HepG2 (cell line): ENCODE results near the gene POLH. TPM values are rescaled to one million over a fixed set of nuclear protein-coding genes. Genes with fewer than 3 reads are reported as not detected.

Experiments
- CREM ChIP-seq, 2 experiments: sonication (generic) in 1 of 2; formaldehyde crosslinking in 1 of 2; IDR thresholded peaks; 2 replicates each; pipeline versions ENCODE4 v1.4.0 to v1.6.1; 2016 to 2020; ENCODE audit warnings: antibody characterized with exemption in 1 of 2, mild to moderate bottlenecking in 1 of 2, missing genetic modification reagents in 1 of 2
- ELF3 ChIP-seq: IDR thresholded peaks from 2 replicates; pipeline ENCODE4 v1.6.1; 2016; ENCODE audit warnings: missing genetic modification reagents, missing compliant biosample characterization
- ETV5 ChIP-seq: IDR thresholded peaks from 2 replicates; pipeline ENCODE4 v1.6.1; 2018; ENCODE audit warnings: missing biosample characterization, missing genetic modification reagents, inconsistent platforms, borderline replicate concordance
- FOXK2 ChIP-seq: fragments of 450-650 bp; IDR thresholded peaks from 2 replicates; pipeline ENCODE4 v1.6.1; 2016
- HIC2 ChIP-seq: sonication (generic); formaldehyde crosslinking; IDR thresholded peaks from 2 replicates; pipeline ENCODE4 v1.9.0; 2022; ENCODE audit warnings: low read depth, missing genetic modification reagents
- KMT2A ChIP-seq: sonication (generic); formaldehyde crosslinking; IDR thresholded peaks from 2 replicates; pipeline ENCODE4 v1.4.0; 2020; ENCODE audit warnings: missing genetic modification reagents
- MEIS1 ChIP-seq: sonication (generic); formaldehyde crosslinking; IDR thresholded peaks from 2 replicates; pipeline ENCODE4 v1.9.0; 2021; ENCODE audit warnings: mild to moderate bottlenecking, missing genetic modification reagents, moderate library complexity, borderline replicate concordance
- NFYB ChIP-seq: sonication (generic); formaldehyde crosslinking; IDR thresholded peaks from 2 replicates; pipeline ENCODE4 v1.4.0; 2020; ENCODE audit warnings: missing genetic modification reagents
- NR2C2 ChIP-seq: sonication (generic); formaldehyde crosslinking; IDR thresholded peaks from 2 replicates; pipeline ENCODE4 v1.4.0; 2020; ENCODE audit warnings: missing genetic modification reagents, mild to moderate bottlenecking, moderate library complexity, borderline replicate concordance
- PTBP1 ChIP-seq: fragments of 200-400 bp; formaldehyde crosslinking; IDR thresholded peaks from 2 replicates; pipeline ENCODE4 v1.6.1; 2018; ENCODE audit warnings: low read length, low read depth; ENCODE audit not compliant: poor library complexity, severe bottlenecking
- RBFOX2 ChIP-seq: fragments of 200-400 bp; formaldehyde crosslinking; IDR thresholded peaks from 2 replicates; pipeline ENCODE4 v1.6.1; 2017; ENCODE audit warnings: low read depth, mild to moderate bottlenecking, low read length
- SUZ12 ChIP-seq: fragments of 150-350 bp; IDR thresholded peaks from 2 replicates; pipeline ENCODE4 v1.6.1; 2014; ENCODE audit warnings: low read depth, low read length
- ZGPAT ChIP-seq: IDR thresholded peaks from 2 replicates; pipeline ENCODE4 v1.6.1; 2016; ENCODE audit warnings: mild to moderate bottlenecking
- ZNF652 ChIP-seq: IDR thresholded peaks from 2 replicates; pipeline ENCODE4 v1.6.1; 2016; ENCODE audit warnings: low read depth, borderline replicate concordance
- ZUFSP ChIP-seq: sonication (generic); formaldehyde crosslinking; IDR thresholded peaks from 2 replicates; pipeline ENCODE4 v1.9.0; 2021; ENCODE audit warnings: missing genetic modification reagents, mild to moderate bottlenecking, borderline replicate concordance
- polyA plus RNA-seq, 8 experiments: library from polyadenylated mRNA; depleted of rRNA in 3 of 8; stranded (reverse) in 7 of 8; unstranded in 1 of 8; fragments of >200 nt; fragmentation: Illumina TruSeq in 4 of 8; extraction: Trizol in 4 of 8; gene quantifications; 2 replicates each; pipeline versions ENCODE4 v1.2.1 to v1.2.3, GENCODE V29; 2011 to 2016; ENCODE audit warnings: low read depth in 4 of 8, missing spikeins in 1 of 8, mixed read lengths in 1 of 8; ENCODE audit not compliant: insufficient read depth in 1 of 8
- total RNA-seq, 5 experiments: library from RNA; depleted of rRNA; stranded (reverse); fragments of >200 nt; fragmentation: Illumina TruSeq; extraction: Trizol; gene quantifications; 2 replicates each; pipeline ENCODE4 v1.2.3, GENCODE V29; 2016; ENCODE audit warnings: low read depth in 1 of 5
- TF ChIP-seq, protein P1 (sequence below): sonication (generic); formaldehyde crosslinking; IDR thresholded peaks from 2 replicates; pipeline ENCODE4 v1.4.0; 2020; ENCODE audit warnings: mild to moderate bottlenecking, low read depth, missing genetic modification reagents
- TF ChIP-seq, protein P2 (sequence below): IDR thresholded peaks from 2 replicates; pipeline ENCODE4 v1.6.1; 2012; ENCODE audit warnings: low read depth, low read length, improper control_type of control experiment
- TF ChIP-seq, protein P3 (sequence below): sonication (generic); formaldehyde crosslinking; IDR thresholded peaks from 2 replicates; pipeline ENCODE4 v1.5.0; 2020; ENCODE audit warnings: missing genetic modification reagents
- TF ChIP-seq, protein P4 (sequence below): sonication (generic); formaldehyde crosslinking; conservative IDR thresholded peaks from 2 replicates; pipeline ENCODE4 v1.8.0; 2022; ENCODE audit warnings: missing genetic modification reagents

The POLH gene
- total and polyA plus RNA-seq, 2 of the 13 experiments (the other 11 are each of a cell fraction or from before 2014, with no cell fraction given): 11.6 to 25.0 TPM

GRCh38 chr6:43629104-43629504 lies 53.1 kb downstream of the POLH start, which contains the start of gene GTPBP2 (continued):
- TF ChIP-seq, protein P1, sequence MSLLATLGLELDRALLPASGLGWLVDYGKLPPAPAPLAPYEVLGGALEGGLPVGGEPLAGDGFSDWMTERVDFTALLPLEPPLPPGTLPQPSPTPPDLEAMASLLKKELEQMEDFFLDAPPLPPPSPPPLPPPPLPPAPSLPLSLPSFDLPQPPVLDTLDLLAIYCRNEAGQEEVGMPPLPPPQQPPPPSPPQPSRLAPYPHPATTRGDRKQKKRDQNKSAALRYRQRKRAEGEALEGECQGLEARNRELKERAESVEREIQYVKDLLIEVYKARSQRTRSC (CRISPR knock-in tag): no peak
- TF ChIP-seq ETV5 (CRISPR knock-in tag) (peak; percentile 41; the same call in 1 of the 2 replicates), ELF3 (CRISPR knock-in tag) (peak; percentile 39; the same call in 1 of the 2 replicates), ZGPAT (CRISPR knock-in tag) (peak; percentile 18; the same call in 1 of the 2 replicates), ZNF652 (CRISPR knock-in tag) (0 out of 2 replicates have a peak, but pooled peaks have one; percentile 3), RBFOX2 (peak; percentile 71; the same call in 1 of the 2 replicates), FOXK2 (peak; percentile 72; the same call in 1 of the 2 replicates), HIC2 (CRISPR knock-in tag) (no peak), CREM (IDR thresholded peaks at IDR 0.05) (peak; percentile 99), CREM (CRISPR knock-in tag; IDR thresholded peaks at IDR 0.05) (no peak), NR2C2 (peak; percentile 97), NFYB (peak; percentile 61; the same call in 1 of the 2 replicates), ZUFSP (no peak), KMT2A (CRISPR knock-in tag) (0 out of 2 replicates have a peak, but pooled peaks have one; percentile 64), SUZ12 (peak; percentile 94), PTBP1 (no peak), MEIS1 (CRISPR knock-in tag) (peak; percentile 76; the same call in 1 of the 2 replicates)
- TF ChIP-seq, protein P2, sequence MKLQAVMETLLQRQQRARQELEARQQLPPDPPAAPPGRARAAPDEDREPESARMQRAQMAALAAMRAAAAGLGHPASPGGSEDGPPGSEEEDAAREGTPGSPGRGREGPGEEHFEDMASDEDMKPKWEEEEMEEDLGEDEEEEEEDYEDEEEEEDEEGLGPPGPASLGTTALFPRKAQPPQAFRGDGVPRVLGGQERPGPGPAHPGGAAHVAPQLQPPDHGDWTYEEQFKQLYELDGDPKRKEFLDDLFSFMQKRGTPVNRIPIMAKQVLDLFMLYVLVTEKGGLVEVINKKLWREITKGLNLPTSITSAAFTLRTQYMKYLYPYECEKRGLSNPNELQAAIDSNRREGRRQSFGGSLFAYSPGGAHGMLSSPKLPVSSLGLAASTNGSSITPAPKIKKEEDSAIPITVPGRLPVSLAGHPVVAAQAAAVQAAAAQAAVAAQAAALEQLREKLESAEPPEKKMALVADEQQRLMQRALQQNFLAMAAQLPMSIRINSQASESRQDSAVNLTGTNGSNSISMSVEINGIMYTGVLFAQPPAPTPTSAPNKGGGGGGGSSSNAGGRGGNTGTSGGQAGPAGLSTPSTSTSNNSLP: 0 out of 2 replicates have a peak, but pooled peaks have one; percentile 28
- TF ChIP-seq, protein P3, sequence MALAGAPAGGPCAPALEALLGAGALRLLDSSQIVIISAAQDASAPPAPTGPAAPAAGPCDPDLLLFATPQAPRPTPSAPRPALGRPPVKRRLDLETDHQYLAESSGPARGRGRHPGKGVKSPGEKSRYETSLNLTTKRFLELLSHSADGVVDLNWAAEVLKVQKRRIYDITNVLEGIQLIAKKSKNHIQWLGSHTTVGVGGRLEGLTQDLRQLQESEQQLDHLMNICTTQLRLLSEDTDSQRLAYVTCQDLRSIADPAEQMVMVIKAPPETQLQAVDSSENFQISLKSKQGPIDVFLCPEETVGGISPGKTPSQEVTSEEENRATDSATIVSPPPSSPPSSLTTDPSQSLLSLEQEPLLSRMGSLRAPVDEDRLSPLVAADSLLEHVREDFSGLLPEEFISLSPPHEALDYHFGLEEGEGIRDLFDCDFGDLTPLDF (CRISPR knock-in tag): peak; percentile 99
- TF ChIP-seq, protein P4, sequence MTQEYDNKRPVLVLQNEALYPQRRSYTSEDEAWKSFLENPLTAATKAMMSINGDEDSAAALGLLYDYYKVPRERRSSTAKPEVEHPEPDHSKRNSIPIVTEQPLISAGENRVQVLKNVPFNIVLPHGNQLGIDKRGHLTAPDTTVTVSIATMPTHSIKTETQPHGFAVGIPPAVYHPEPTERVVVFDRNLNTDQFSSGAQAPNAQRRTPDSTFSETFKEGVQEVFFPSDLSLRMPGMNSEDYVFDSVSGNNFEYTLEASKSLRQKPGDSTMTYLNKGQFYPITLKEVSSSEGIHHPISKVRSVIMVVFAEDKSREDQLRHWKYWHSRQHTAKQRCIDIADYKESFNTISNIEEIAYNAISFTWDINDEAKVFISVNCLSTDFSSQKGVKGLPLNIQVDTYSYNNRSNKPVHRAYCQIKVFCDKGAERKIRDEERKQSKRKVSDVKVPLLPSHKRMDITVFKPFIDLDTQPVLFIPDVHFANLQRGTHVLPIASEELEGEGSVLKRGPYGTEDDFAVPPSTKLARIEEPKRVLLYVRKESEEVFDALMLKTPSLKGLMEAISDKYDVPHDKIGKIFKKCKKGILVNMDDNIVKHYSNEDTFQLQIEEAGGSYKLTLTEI (CRISPR knock-in tag): no peak
